Endothelial cell (in vitro differentiated cells): ENCODE results near the gene ESF1. TPM values are rescaled to one million over a fixed set of nuclear protein-coding genes. Genes with fewer than 3 reads are reported as not detected.

ENCODE experiments used
- DNase-seq: peaks from one replicate; pipeline ENCODE4 v3.0.0; 2021; ENCODE audit warnings: low spot score
- H3K27ac Mint-ChIP-seq: one replicate; pipeline ENCODE4 v1.8.0; 2021; ENCODE audit warnings: mixed read lengths, inconsistent platforms; ENCODE audit not compliant: unreplicated experiment
- H3K27me3 Mint-ChIP-seq: one replicate; pipeline ENCODE4 v1.8.0; 2021; ENCODE audit warnings: mild to moderate bottlenecking, moderate library complexity, mixed read lengths, inconsistent platforms; ENCODE audit not compliant: unreplicated experiment
- H3K36me3 Mint-ChIP-seq: one replicate; pipeline ENCODE4 v1.8.0; 2021; ENCODE audit warnings: mild to moderate bottlenecking, low read depth, mixed read lengths, inconsistent platforms; ENCODE audit not compliant: unreplicated experiment
- H3K4me1 Mint-ChIP-seq: one replicate; pipeline ENCODE4 v1.8.0; 2021; ENCODE audit warnings: mild to moderate bottlenecking, mixed read lengths, inconsistent platforms; ENCODE audit not compliant: unreplicated experiment
- H3K4me3 Mint-ChIP-seq: one replicate; pipeline ENCODE4 v1.8.0; 2021; ENCODE audit warnings: mild to moderate bottlenecking, mixed read lengths, inconsistent platforms; ENCODE audit not compliant: unreplicated experiment
- H3K9me3 Mint-ChIP-seq: one replicate; pipeline ENCODE4 v1.8.0; 2021; ENCODE audit warnings: mixed read lengths, inconsistent platforms; ENCODE audit not compliant: unreplicated experiment
- CTCF ChIP-seq: fragments of 200-600 bp; sonication (generic); IDR thresholded peaks from one replicate; pipeline ENCODE4 v1.5.0; 2021; ENCODE audit warnings: antibody characterized with exemption; ENCODE audit not compliant: unreplicated experiment
- total RNA-seq: library from RNA; stranded (reverse); fragmentation: NEBNext Ultra II Directional; extraction: Animal tissue kit (Norgen Biotek cat#: 25700); gene quantifications from one replicate; pipeline ENCODE4 v1.2.1, GENCODE V29; 2021; ENCODE audit not compliant: unreplicated experiment

ESF1 gene
- total RNA-seq, 1 donor from 2014 or later: 11.6 TPM

DNA sequence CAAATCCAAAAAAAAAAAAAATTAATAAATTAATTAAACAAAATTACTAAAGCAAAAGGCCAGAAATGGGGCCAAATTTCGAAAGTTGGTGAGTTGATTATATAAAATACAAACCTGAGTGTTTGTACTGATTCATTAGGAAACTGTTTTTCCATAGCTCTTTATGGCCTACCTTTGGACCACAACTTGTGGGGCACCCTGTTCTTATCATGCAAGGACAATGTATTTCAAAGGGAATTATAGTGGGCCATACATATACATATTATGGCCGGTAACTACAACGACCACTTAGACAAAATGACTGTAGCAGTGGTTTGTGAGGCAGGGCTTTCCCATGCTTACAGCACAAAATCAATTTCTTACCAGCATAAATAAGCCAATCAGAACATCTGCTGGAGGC, 69.5 kb downstream of the ESF1 start:
- H3K4me1 Mint-ChIP-seq: no peaks in the 10 kb centered on the region
- peaks cover 30% of the 10 kb centered on the region for H3K36me3 Mint-ChIP-seq
- H3K4me3 Mint-ChIP-seq: no peak overlapping the region
- TF ChIP-seq CTCF: no peak
- H3K9me3 Mint-ChIP-seq: no peaks in the 10 kb centered on the region
- no peak overlapping the region for H3K27ac Mint-ChIP-seq
- DNase-seq: no peak
- no peaks in the 10 kb centered on the region for H3K27me3 Mint-ChIP-seq

GRCh38 chr20:13708234-13708633, 76.5 kb downstream of the ESF1 start:
- no peak for DNase-seq
- Mint-ChIP-seq H3K4me1 (no peaks in the 10 kb centered on the region), H3K36me3 (peaks cover 18% of the 10 kb centered on the region), H3K9me3 (no peaks in the 10 kb centered on the region), H3K27me3 (no peaks in the 10 kb centered on the region), H3K4me3 (no peak overlapping the region), H3K27ac (no peak overlapping the region)
- TF ChIP-seq CTCF: no peak

- H3K27ac Mint-ChIP-seq: no peak overlapping the region
- no peaks in the 10 kb centered on the region for H3K27me3 Mint-ChIP-seq
- no peaks in the 10 kb centered on the region for H3K36me3 Mint-ChIP-seq
- H3K9me3 Mint-ChIP-seq: no peaks in the 10 kb centered on the region
- no peak for DNase-seq
- no peak for TF ChIP-seq CTCF
- no peak overlapping the region for H3K4me3 Mint-ChIP-seq
- no peaks in the 10 kb centered on the region for H3K4me1 Mint-ChIP-seq
Observed at GRCh38 chr20:13703265-13703664, 81.5 kb downstream of the ESF1 start.

DNA sequence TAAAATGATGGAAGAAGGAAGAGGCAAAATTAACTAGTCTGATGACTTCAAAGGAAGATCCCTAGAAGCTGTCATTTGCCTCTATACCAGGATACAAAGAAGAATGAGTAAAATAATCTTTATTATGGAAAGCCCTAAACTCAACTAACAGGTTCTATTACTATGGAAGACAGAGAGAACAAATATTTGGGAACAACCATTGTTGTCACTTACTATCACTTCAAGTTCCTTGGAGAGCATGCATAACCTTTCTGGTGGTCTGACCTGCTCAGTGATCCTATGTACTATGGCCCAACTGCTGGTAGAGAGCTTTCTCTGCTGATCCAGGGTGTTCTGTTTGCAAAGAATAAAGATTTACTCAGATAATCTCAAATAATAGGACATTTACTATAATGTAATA, 83.2 kb downstream of the ESF1 start:
- Mint-ChIP-seq H3K4me3 (no peak overlapping the region), H3K36me3 (no peaks in the 10 kb centered on the region), H3K4me1 (no peaks in the 10 kb centered on the region), H3K9me3 (no peaks in the 10 kb centered on the region), H3K27ac (no peak overlapping the region), H3K27me3 (no peaks in the 10 kb centered on the region)
- no peak for DNase-seq
- no peak for TF ChIP-seq CTCF

DNA sequence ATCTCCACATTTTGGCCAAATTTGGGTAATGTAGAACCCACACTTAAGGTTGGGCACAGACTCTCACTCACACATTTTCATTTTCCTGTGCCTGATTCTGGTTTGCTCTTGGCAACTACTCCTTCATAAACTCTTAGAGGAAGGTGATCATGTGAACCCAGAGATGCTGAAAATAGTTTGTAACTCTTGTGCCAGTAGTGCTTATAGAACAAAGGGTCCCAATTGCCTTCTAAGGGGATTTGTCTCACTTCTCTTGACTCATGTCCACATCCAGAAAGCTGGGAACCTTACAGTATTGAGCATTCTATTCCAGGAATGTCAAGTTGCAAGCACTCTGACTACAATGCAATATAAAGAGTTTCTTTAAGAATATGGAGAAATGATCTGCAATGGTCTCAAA, 84.0 kb downstream of the ESF1 start:
- Mint-ChIP-seq H3K27me3 (no peaks in the 10 kb centered on the region), H3K27ac (no peak overlapping the region), H3K9me3 (no peaks in the 10 kb centered on the region), H3K4me1 (no peaks in the 10 kb centered on the region), H3K4me3 (no peak overlapping the region), H3K36me3 (no peaks in the 10 kb centered on the region)
- no peak for DNase-seq
- TF ChIP-seq CTCF: no peak
